Neutrophil (primary cell): ENCODE data around the gene RAB10.
A peak's percentile ranks its signal among the peaks of the same experiment; 100 is the strongest.

ENCODE experiments used
- H3K27ac ChIP-seq: fragments of 200-600 bp; sonication (generic); 2 replicates; pipeline ENCODE4 v1.5.1; 2016; ENCODE audit warnings: mild to moderate bottlenecking, moderate library complexity
- H3K27me3 ChIP-seq: fragments of 200-600 bp; sonication (generic); 2 replicates; pipeline ENCODE4 v1.6.0; 2016; ENCODE audit warnings: mild to moderate bottlenecking
- H3K36me3 ChIP-seq: fragments of 200-600 bp; sonication (generic); 2 replicates; pipeline ENCODE4 v1.5.1; 2017
- H3K4me1 ChIP-seq, 2 experiments: fragments of 200-600 bp in 1 of 2; sonication (generic) in 1 of 2; 1 replicate in 1 of 2; 2 replicates in 1 of 2; pipeline versions ENCODE4 v1.5.1 to v1.6.1; 2013 to 2016; ENCODE audit warnings: low read depth in 1 of 2, low read length in 1 of 2, mild to moderate bottlenecking in 1 of 2, moderate library complexity in 1 of 2; ENCODE audit not compliant: control insufficient read depth in 1 of 2, insufficient read depth in 1 of 2
- H3K4me3 ChIP-seq, 2 experiments: fragments of 200-600 bp in 1 of 2; sonication (generic) in 1 of 2; 1 replicate in 1 of 2; 2 replicates in 1 of 2; pipeline ENCODE4 v1.5.1; 2013 to 2016; ENCODE audit warnings: low read depth in 1 of 2, low read length in 1 of 2, mild to moderate bottlenecking in 1 of 2, moderate library complexity in 1 of 2
- H3K9me3 ChIP-seq: fragments of 200-600 bp; sonication (generic); 2 replicates; pipeline ENCODE4 v1.5.1; 2016
- TF ChIP-seq, protein P1 (sequence below): fragments of 200-600 bp; sonication (generic); IDR thresholded peaks from 2 replicates; pipeline ENCODE4 v1.5.1; 2016; ENCODE audit warnings: antibody characterized with exemption

The RAB10 gene

DNA sequence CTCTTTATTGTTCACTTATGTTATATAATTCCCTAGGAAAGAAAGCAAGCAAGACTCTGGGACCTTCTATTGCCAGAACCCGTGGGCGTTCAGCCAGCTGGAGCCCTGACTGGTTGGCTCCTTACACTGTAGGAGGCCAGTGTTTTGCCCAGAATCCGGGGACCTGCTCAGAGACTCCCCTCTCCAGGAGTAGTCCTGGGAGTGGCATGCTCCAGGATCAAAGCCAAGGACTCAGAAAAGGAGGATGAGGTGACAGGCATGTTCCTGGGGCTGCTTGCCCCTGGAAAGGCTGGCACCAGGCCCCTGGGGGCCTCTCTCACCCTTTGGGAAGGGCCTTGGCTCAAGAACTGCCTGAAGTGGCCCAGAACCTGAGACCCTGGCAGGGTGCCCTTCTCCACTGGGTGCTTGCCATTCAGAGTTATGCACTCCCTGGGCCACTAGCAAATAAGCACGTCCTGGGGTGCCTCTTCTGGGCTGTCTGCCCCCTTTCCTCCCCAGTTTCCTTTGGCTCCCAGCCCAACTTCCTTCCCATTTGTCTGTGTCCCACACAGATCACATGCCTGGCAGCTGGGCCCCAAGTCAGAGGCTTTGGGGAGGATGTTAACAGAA is 32.0 kb upstream of the RAB10 start:
- no peaks in the 10 kb centered on the region for H3K36me3 ChIP-seq
- no peaks in the 10 kb centered on the region for H3K27me3 ChIP-seq
- H3K9me3 ChIP-seq: no peaks in the 10 kb centered on the region
- peak overlapping the region; percentile 41 to 52 for H3K4me3 ChIP-seq
- peak overlapping the region; percentile 99 for H3K27ac ChIP-seq
- TF ChIP-seq, protein P1, sequence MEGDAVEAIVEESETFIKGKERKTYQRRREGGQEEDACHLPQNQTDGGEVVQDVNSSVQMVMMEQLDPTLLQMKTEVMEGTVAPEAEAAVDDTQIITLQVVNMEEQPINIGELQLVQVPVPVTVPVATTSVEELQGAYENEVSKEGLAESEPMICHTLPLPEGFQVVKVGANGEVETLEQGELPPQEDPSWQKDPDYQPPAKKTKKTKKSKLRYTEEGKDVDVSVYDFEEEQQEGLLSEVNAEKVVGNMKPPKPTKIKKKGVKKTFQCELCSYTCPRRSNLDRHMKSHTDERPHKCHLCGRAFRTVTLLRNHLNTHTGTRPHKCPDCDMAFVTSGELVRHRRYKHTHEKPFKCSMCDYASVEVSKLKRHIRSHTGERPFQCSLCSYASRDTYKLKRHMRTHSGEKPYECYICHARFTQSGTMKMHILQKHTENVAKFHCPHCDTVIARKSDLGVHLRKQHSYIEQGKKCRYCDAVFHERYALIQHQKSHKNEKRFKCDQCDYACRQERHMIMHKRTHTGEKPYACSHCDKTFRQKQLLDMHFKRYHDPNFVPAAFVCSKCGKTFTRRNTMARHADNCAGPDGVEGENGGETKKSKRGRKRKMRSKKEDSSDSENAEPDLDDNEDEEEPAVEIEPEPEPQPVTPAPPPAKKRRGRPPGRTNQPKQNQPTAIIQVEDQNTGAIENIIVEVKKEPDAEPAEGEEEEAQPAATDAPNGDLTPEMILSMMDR: no peak
- peaks cover 88 to 89% of the 10 kb centered on the region in 2 experiments for H3K4me1 ChIP-seq

DNA sequence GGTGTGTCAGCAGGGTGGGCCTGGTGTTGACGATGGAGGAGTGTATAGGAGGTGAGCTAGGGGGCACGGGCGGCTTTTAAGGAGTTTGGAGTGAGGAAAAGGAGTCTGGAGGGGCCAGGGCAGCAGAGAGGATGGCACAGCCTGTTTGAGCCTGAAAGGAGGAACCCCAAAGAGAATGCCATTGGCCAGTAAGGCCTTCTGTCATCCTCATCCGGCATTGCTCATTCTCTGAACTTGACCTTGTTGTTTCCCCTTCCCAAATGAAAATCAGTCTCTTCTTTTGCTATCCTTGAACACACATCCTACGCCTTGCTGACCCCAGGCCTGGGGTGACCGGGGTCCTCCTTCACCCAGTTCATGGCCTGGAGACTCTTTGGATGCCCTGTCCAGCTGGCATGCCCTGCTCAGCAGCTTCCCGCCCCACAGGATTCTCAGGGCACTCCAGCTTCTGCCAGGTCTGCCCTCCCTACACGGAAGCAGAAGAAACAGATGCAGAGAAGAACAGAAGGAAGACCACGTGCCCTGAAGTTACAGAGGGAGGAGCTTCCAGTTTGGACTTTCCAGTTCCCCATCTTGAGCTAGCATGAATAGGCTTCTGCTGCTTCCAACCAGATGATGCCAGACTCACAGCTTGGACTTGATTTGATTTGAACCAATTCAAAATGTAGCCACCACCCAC is 31.1 kb upstream of the RAB10 start:
- Histone ChIP-seq H3K27me3 (no peaks in the 10 kb centered on the region), H3K4me3 (peak overlapping the region; percentile 41 to 52), H3K36me3 (no peaks in the 10 kb centered on the region), H3K4me1 (peaks cover 92 to 93% of the 10 kb centered on the region in 2 experiments), H3K27ac (peak overlapping the region; percentile 99), H3K9me3 (no peaks in the 10 kb centered on the region)
- TF ChIP-seq, protein P1: peak; percentile 37

DNA sequence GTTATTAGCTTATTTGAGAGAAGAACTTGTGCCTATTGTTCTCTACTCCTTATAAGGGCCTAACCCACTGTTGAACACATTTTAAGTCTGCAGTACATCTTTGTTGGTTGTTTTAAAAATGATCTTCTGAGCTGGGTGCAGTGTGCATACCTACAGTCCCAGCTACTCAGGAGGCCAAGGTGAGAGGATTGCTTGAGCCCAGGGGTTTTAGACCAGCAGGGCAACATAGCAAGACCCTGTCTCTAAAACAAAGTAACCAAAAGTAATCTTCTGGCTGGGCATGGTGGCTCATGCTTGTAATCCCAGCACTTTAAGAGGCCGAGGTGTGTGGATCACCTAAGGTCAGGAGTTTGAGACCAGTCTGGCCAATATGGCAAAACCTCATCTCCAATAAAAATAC is 25.8 kb upstream of the RAB10 start:
- TF ChIP-seq, protein P1: no peak
- Histone ChIP-seq H3K4me3 (peak overlapping the region in 1 of 2 experiments; percentile 29), H3K4me1 (peaks cover 93% of the 10 kb centered on the region in 2 experiments), H3K9me3 (no peaks in the 10 kb centered on the region), H3K36me3 (no peaks in the 10 kb centered on the region), H3K27ac (peak overlapping the region; percentile 90), H3K27me3 (no peaks in the 10 kb centered on the region)

DNA sequence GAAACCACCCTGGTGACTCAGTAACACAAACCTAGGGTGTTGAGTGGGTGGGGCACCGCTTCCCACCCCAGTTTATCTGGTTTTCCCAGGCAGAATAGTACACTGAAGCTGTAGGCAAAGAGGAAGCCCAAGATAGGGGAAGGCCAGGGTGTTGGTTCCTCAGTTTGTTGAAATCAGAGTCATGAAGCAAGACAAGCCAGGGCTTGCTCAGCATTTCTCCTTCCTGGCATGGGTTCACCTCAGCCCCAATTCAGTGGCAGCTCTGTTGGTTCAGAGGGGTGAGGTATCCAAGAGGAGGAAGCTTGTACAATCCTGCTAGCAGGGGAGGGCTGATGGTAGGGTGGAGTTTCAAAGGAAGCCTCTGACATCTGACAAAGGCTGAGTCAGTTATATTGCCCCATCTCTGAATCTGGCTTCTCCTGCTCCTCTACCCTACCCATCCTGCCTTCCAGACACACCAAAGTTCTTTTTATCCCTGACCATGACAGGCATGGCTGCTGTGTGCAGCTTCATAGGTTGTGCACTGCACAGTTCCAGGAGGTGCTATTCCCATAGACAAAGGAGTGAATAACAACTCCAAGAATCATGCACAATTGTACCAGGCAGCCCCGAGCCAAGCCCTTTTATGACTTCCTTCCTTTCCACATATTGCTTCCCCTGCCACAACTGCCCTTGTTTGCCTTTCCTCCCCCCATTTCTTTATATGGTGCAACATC is 24.9 kb upstream of the RAB10 start:
- Histone ChIP-seq H3K4me1 (peaks cover 84% of the 10 kb centered on the region in 2 experiments), H3K36me3 (no peaks in the 10 kb centered on the region), H3K27ac (peak overlapping the region; percentile 90), H3K9me3 (no peaks in the 10 kb centered on the region), H3K27me3 (no peaks in the 10 kb centered on the region), H3K4me3 (peak overlapping the region; percentile 29 to 37)
- TF ChIP-seq, protein P1: no peak

DNA sequence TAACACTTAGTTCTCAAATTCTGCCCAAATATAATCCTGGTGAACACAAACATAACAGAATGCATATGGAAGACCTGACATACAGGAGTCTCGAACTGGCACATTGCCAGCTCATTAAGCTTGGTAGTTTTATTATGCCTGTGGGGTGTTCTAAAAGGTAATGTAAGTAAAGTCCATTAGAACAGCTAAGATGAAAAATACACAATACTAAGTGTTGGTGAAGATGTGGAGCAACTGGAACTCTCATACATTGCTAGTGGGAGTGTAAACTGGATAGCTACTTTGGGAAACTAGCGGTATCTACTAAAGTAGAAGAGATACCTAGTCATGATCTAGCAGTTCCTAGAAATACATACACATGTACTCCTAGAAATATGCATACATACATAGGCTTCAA is 24.3 kb upstream of the RAB10 start:
- Histone ChIP-seq H3K36me3 (no peaks in the 10 kb centered on the region), H3K27ac (peak overlapping the region; percentile 90), H3K9me3 (no peaks in the 10 kb centered on the region), H3K4me3 (peak overlapping the region; percentile 29 to 37), H3K4me1 (peaks cover 78% of the 10 kb centered on the region in 2 experiments), H3K27me3 (no peaks in the 10 kb centered on the region)
- TF ChIP-seq, protein P1: no peak
